HepG2 (cell line): ENCODE results near the gene WIPF3. TPM values are rescaled to one million over a fixed set of nuclear protein-coding genes. Genes with fewer than 3 reads are reported as not detected.

Experiments used
- ATAC-seq: fragments of 200-7000 bp; cut with Tn5 transposase; 3 replicates; pipeline ENCODE4 v1.9.1; 2020; ENCODE audit warnings: mild to moderate bottlenecking, moderate library complexity
- BruUV-seq: library from RNA; stranded (reverse); fragments of 400-500 nt; replicated peaks from 2 replicates; lab custom pipeline; 2021; lab: Mats Ljungman, UMichigan
- CTCF ChIA-PET: fragments of 300-600 bp; formaldehyde crosslinking; extraction: SDS; loops from one replicate; lab custom pipeline; 2021; ENCODE audit warnings: low total read pairs, inconsistent platforms, low intra/inter-chr PET ratio; lab: Yijun Ruan, JAX
- POLR2A ChIA-PET: fragments of 350-600 bp; sonication (Branson Sonifier 250); formaldehyde crosslinking; loops from one replicate; lab custom pipeline; 2020; ENCODE audit warnings: antibody characterized with exemption, inconsistent platforms; lab: Yijun Ruan, JAX
- DNase-seq: peaks from one replicate; pipeline ENCODE4 v3.0.0-alpha.2; 2015; ENCODE audit warnings: low spot score
- FAIRE-seq: peaks from 3 replicates; lab custom pipeline; 2011; peaks lifted over from hg19 to GRCh38; lab: Jason Lieb, UNC
- H2AFZ ChIP-seq: one replicate; pipeline ENCODE4 v1.6.1; 2011; ENCODE audit warnings: low read length, inconsistent platforms
- H3K27ac ChIP-seq: fragments of 300-600 bp; 3 replicates; pipeline ENCODE4 v1.8.0; 2011; ENCODE audit warnings: mixed run types, mild to moderate bottlenecking, mixed read lengths, low read length, inconsistent platforms; ENCODE audit not compliant: insufficient read depth; ENCODE audit errors: extremely low read length
- H3K27me3 ChIP-seq, 2 experiments: fragments of 200-600 bp in 1 of 2; 2 replicates in 1 of 2; 3 replicates in 1 of 2; pipeline versions ENCODE4 v1.6.0 to v1.8.0; 2011; ENCODE audit warnings: low read length in 2 of 2, mild to moderate bottlenecking in 2 of 2, moderate library complexity in 2 of 2, inconsistent platforms in 1 of 2; ENCODE audit not compliant: insufficient read depth in 2 of 2, control insufficient read depth in 1 of 2
- H3K36me3 ChIP-seq, 2 experiments: fragments of 200-600 bp in 1 of 2; replicated peaks in 1 of 2; 2 replicates in 1 of 2; 3 replicates in 1 of 2; pipeline versions ENCODE4 v1.5.1 to v1.8.0; 2011; ENCODE audit warnings: low read length in 2 of 2, inconsistent platforms in 1 of 2; ENCODE audit not compliant: insufficient read depth in 2 of 2, control insufficient read depth in 1 of 2
- H3K4me1 ChIP-seq: 2 replicates; pipeline ENCODE4 v1.5.1; 2012; ENCODE audit warnings: low read length, inconsistent platforms; ENCODE audit not compliant: insufficient read depth
- H3K4me2 ChIP-seq: 2 replicates; pipeline ENCODE4 v1.6.0; 2011; ENCODE audit warnings: low read depth, low read length, inconsistent platforms
- H3K4me3 ChIP-seq, 3 experiments: fragments of 200-600 bp in 1 of 3; sonication (generic), shearing (Covaris generic) in 1 of 3; replicated peaks in 1 of 3; 2 replicates each; pipeline ENCODE4 v1.5.1; 2011 to 2016; ENCODE audit warnings: low read length in 3 of 3, inconsistent platforms in 2 of 3, low read depth in 2 of 3, mild to moderate bottlenecking in 2 of 3, control low read depth in 1 of 3, mixed read lengths in 1 of 3; ENCODE audit not compliant: insufficient read depth in 1 of 3
- H3K79me2 ChIP-seq: one replicate; pipeline ENCODE4 v1.6.1; 2011; ENCODE audit warnings: low read length, inconsistent platforms; ENCODE audit not compliant: insufficient read depth
- H3K9ac ChIP-seq: 2 replicates; pipeline ENCODE4 v1.6.0; 2011; ENCODE audit warnings: mild to moderate bottlenecking, low read depth, low read length, inconsistent platforms; ENCODE audit not compliant: insufficient read depth
- H3K9me3 ChIP-seq: 2 replicates; pipeline ENCODE4 v1.5.1; 2012; ENCODE audit warnings: mild to moderate bottlenecking, low read length
- H4K20me1 ChIP-seq: 2 replicates; pipeline ENCODE4 v1.6.0; 2011; ENCODE audit warnings: inconsistent platforms, mild to moderate bottlenecking, low read length, moderate library complexity; ENCODE audit not compliant: insufficient read depth
- ATM ChIP-seq: fragments of 450-650 bp; IDR thresholded peaks from 2 replicates; pipeline ENCODE4 v1.7.1; 2017; ENCODE audit warnings: mild to moderate bottlenecking, borderline replicate concordance
- MTA3 ChIP-seq: sonication (generic); formaldehyde crosslinking; IDR thresholded peaks from 2 replicates; pipeline ENCODE4 v1.4.0; 2020; ENCODE audit warnings: missing genetic modification reagents
- POGZ ChIP-seq: sonication (generic); formaldehyde crosslinking; IDR thresholded peaks from 2 replicates; pipeline ENCODE4 v1.4.0; 2020; ENCODE audit warnings: mild to moderate bottlenecking, missing genetic modification reagents
- SAFB2 ChIP-seq: sonication (generic); formaldehyde crosslinking; IDR thresholded peaks from 2 replicates; pipeline ENCODE4 v1.5.1; 2020; ENCODE audit warnings: missing genetic modification reagents, low read depth, mild to moderate bottlenecking, borderline replicate concordance
- ZFX ChIP-seq: sonication (generic); formaldehyde crosslinking; IDR thresholded peaks from 2 replicates; pipeline ENCODE4 v1.4.0; 2020; ENCODE audit warnings: mild to moderate bottlenecking, low read depth, missing genetic modification reagents, moderate library complexity
- ZNF20 ChIP-seq: sonication (generic); formaldehyde crosslinking; IDR thresholded peaks from 2 replicates; pipeline ENCODE4 v1.4.0; 2020; ENCODE audit warnings: mild to moderate bottlenecking, moderate library complexity, missing genetic modification reagents
- ZNF207 ChIP-seq: fragments of 450-650 bp; IDR thresholded peaks from 2 replicates; pipeline ENCODE4 v1.6.1; 2016; ENCODE audit warnings: antibody characterized with exemption, borderline replicate concordance
- ZNF800 ChIP-seq: sonication (generic); formaldehyde crosslinking; IDR thresholded peaks from 2 replicates; pipeline ENCODE4 v1.4.0; 2020; ENCODE audit warnings: missing genetic modification reagents
- ZSCAN12 ChIP-seq: sonication (generic); formaldehyde crosslinking; IDR thresholded peaks from 2 replicates; pipeline ENCODE4 v1.9.0; 2021; ENCODE audit warnings: mild to moderate bottlenecking, missing genetic modification reagents
- WGBS: methylation state at CpG from one replicate; pipeline ENCODE4 v1.1.6; 2017; ENCODE audit warnings: low lambda C conversion rate; 5-methylcytosine and 5-hydroxymethylcytosine counted together
- in situ Hi-C: cut with HindIII; loops from 2 replicates; pipeline ENCODE4 v1.10.0; 2017; ENCODE audit warnings: low pct_unique_long_range_greater_than_20kb; ENCODE audit not compliant: extremely low pct_ligation_motif_present
- intact Hi-C: fragments of 100-400 bp; cut with micrococcal nuclease; formaldehyde crosslinking; loops from one replicate; pipeline ENCODE4 v1.10.0; 2022; ENCODE audit not compliant: unreplicated experiment
- polyA plus RNA-seq, 8 experiments: library from polyadenylated mRNA; depleted of rRNA in 3 of 8; stranded (reverse) in 7 of 8; unstranded in 1 of 8; fragments of >200 nt; fragmentation: Illumina TruSeq in 4 of 8; extraction: Trizol in 4 of 8; gene quantifications; 2 replicates each; pipeline versions ENCODE4 v1.2.1 to v1.2.3, GENCODE V29; 2011 to 2016; ENCODE audit warnings: low read depth in 4 of 8, missing spikeins in 1 of 8, mixed read lengths in 1 of 8; ENCODE audit not compliant: insufficient read depth in 1 of 8
- small RNA-seq, 3 experiments: library from RNA; depleted of rRNA; stranded (forward); fragments of <200 nt; gene quantifications; one replicate each; pipeline ENCODE3, GENCODE V24; 2012; ENCODE audit warnings: low read depth in 2 of 3, low replicate concordance in 1 of 3; ENCODE audit not compliant: insufficient read length in 3 of 3, insufficient read depth in 2 of 3
- total RNA-seq, 5 experiments: library from RNA; depleted of rRNA; stranded (reverse); fragments of >200 nt; fragmentation: Illumina TruSeq; extraction: Trizol; gene quantifications; 2 replicates each; pipeline ENCODE4 v1.2.3, GENCODE V29; 2016; ENCODE audit warnings: low read depth in 1 of 5

Gene WIPF3
- total and polyA plus RNA-seq, 2 of the 13 experiments (the other 11 are each of a cell fraction or from before 2014, with no cell fraction given): 0.03 TPM; not detected in 1

DNA sequence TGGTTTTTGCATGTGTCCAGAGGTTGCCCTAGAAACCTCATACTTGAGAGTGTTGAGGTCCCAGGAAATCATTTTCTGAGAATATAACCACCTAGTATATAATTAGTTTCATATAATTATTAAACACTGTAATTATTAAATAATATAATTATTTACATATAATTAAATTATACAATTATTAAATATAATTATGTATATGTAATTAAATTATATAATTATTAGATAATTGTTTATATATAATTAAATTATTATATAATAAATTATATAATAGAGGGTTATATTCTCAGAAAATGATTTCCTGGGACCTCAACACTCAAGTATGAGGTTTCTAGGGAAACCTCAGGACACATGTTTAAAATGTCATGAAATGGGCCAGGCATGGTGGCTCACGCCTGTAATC lies 155.7 kb downstream of the WIPF3 start:
- WGBS: 100% methylated on average over 1 of the region's 1 CpG
- no peak overlapping the region for H2AFZ ChIP-seq
- in situ Hi-C loops: no loop called here
- H3K4me3 ChIP-seq: no peak overlapping the region
- H3K36me3 ChIP-seq: peaks cover 5 to 35% of the 10 kb centered on the region in 2 experiments
- H3K79me2 ChIP-seq: no peaks in the 10 kb centered on the region
- no peaks in the 10 kb centered on the region for H3K9me3 ChIP-seq
- FAIRE-seq (no peak), DNase-seq (no peak), ATAC-seq (no peak)
- ChIA-PET POLR2A (no interaction called here), CTCF (no interaction called here)
- no peak overlapping the region for H3K27ac ChIP-seq
- intact Hi-C loops: no loop called here
- BruUV-seq: no TSS peak
- no peaks in the 10 kb centered on the region; the same call in 1 of the 2 replicates for H4K20me1 ChIP-seq
- no peaks in the 10 kb centered on the region; the same call in 1 of the 2 replicates for H3K4me1 ChIP-seq
- H3K9ac ChIP-seq: no peak overlapping the region
- no peak for TF ChIP-seq ZNF800
- TF ChIP-seq ZNF20: no peak
- no peak for TF ChIP-seq SAFB2 (CRISPR knock-in tag)
- no peak for TF ChIP-seq MTA3 (CRISPR knock-in tag)
- no peak for TF ChIP-seq ZSCAN12 (CRISPR knock-in tag)
- no peak overlapping the region for H3K4me2 ChIP-seq
- no peaks in the 10 kb centered on the region for H3K27me3 ChIP-seq

DNA sequence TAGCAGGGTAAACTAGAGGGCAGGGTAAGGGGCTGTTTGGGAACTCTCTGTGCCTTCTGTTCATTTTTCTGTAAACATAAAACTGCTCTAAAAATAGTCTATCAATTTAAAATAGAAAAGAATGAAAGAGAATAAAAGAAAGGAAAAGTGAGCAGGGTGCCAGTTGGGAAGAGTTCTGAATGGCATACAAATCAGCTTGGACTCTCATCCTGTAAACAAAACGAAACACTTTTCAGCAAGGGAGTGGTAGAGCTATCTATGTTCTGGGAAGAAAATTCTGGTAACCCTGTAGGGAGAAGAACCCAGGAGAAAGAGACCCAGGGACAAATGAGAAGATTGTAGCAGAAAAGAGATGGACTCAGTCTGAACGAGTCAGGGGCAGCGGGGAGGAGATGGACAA lies 158.7 kb downstream of the WIPF3 start:
- Histone ChIP-seq H3K4me1 (no peaks in the 10 kb centered on the region; the same call in 1 of the 2 replicates), H2AFZ (no peak overlapping the region), H3K4me2 (no peak overlapping the region), H3K79me2 (peaks cover 9% of the 10 kb centered on the region), H3K36me3 (peaks cover 8 to 36% of the 10 kb centered on the region in 2 experiments), H3K9me3 (no peaks in the 10 kb centered on the region), H3K9ac (no peak overlapping the region), H3K27me3 (no peaks in the 10 kb centered on the region), H3K27ac (no peak overlapping the region), H4K20me1 (peaks cover 8% of the 10 kb centered on the region), H3K4me3 (no peak overlapping the region)
- CTCF ChIA-PET: no interaction called here
- in situ Hi-C loops: no loop called here
- intact Hi-C loops: no loop called here
- no peak for DNase-seq
- WGBS: 85% methylated on average over 3 of the region's 3 CpGs
- no peak for FAIRE-seq
- TF ChIP-seq ZFX (CRISPR knock-in tag) (no peak), POGZ (no peak), ZNF207 (no peak), ATM (no peak)
- no peak for ATAC-seq
- no TSS peak for BruUV-seq
- POLR2A ChIA-PET: no interaction called here

Small RNA genes within 50 kb of the gene (small RNA-seq; reads per million reads assigned to genes)
- gene RF01210: 0 reads per million in 3 experiments

Other genes starting within 250 kb of the WIPF3 start
- gene PRR15, start 242.7 kb upstream of the WIPF3 start, total RNA-seq (2016; rRNA removed; fragmentation: Illumina TruSeq; extraction: Trizol): 6.2 and 7.8 TPM in 2 replicates
- 2.3 and 3.2 TPM in 2 replicates for gene PRR15, start 242.7 kb upstream of the WIPF3 start, polyA plus RNA-seq (2011; rRNA removed)
- 49.8 and 74.4 TPM in 2 replicates for gene SCRN1, start 183.3 kb downstream of the WIPF3 start, total RNA-seq (2016; rRNA removed; fragmentation: Illumina TruSeq; extraction: Trizol)
- 43.2 and 45.5 TPM in 2 replicates for gene SCRN1, start 183.3 kb downstream of the WIPF3 start, polyA plus RNA-seq (2011; rRNA removed)
- 20.2 and 32.3 TPM in 2 replicates for gene FKBP14, start 220.2 kb downstream of the WIPF3 start, total RNA-seq (2016; rRNA removed; fragmentation: Illumina TruSeq; extraction: Trizol)
- 14.2 and 20.0 TPM in 2 replicates for gene FKBP14, start 220.2 kb downstream of the WIPF3 start, polyA plus RNA-seq (2011; rRNA removed)
- gene PLEKHA8, start 221.9 kb downstream of the WIPF3 start, total RNA-seq (2016; rRNA removed; fragmentation: Illumina TruSeq; extraction: Trizol): 26.4 and 32.5 TPM in 2 replicates
- 11.1 and 12.5 TPM in 2 replicates for gene PLEKHA8, start 221.9 kb downstream of the WIPF3 start, polyA plus RNA-seq (2011; rRNA removed)